T-helper 1 cell treated with Interleukin-12 subunit alpha and Interleukin-12 subunit beta and Interleukin-4 antibody, amounts not matched to agents 30 ng/mL and 1 ng/mL, for 36 hours (primary cell): ENCODE data around the gene ATP5F1A. TPM values are rescaled to one million over a fixed set of nuclear protein-coding genes. Genes with fewer than 3 reads are reported as not detected.

ENCODE experiments used
- intact Hi-C: fragments of 100-400 bp; cut with micrococcal nuclease; formaldehyde crosslinking; loops from one replicate; pipeline ENCODE4 v1.15.1; 2024
- total RNA-seq: library from RNA; stranded (reverse); gene quantifications from 2 replicates; pipeline ENCODE4 v1.2.3, GENCODE V29; 2022

The ATP5F1A gene
- total RNA-seq, 1 donor from 2014 or later = 310 TPM

DNA sequence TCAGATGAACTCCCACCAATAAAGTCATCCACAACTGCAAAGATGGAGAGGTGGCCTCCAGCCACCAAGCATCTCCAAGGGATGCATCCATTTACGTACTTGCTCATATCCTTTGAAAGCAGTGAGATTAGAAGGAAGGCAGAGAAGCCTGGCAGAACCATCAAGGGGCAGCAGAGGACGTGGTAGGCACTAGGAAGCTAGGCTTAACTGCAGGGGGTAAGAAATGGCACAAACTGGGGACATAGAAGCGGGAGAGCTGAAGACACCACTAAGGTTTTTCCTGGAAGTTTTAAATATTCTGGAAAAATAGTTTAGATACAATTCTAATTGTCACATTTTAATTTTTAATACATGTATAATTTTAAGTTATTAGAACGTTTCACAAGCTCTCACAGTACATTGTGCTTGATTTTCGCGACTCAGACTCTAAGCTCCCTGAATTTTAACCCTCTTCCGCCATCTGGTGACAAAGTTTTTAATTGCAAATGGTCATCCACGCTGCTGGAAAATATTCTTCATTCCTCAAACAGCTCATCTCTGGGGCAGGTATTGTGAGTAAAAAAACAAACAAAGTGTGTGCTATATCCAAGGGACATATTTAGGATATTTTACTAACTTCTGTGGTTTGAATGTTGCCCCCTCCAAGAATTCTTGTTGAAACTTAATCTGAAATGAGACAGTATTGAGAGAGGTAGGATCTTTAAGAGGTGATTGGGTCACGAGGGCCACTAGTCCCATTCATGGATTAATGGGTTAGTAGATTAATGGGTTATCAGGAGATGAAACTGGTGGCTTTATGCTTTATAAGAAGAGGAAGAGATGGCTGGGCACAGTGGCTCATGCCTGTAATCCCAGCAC is 24.4 kb downstream of the ATP5F1A start:
- intact Hi-C loops = loop anchor here (1.0 to 2.0 kb wide), 13 partner anchors 25 to 452 kb away; partner anchors contain the start of genes ATP5F1A and EPG5

DNA sequence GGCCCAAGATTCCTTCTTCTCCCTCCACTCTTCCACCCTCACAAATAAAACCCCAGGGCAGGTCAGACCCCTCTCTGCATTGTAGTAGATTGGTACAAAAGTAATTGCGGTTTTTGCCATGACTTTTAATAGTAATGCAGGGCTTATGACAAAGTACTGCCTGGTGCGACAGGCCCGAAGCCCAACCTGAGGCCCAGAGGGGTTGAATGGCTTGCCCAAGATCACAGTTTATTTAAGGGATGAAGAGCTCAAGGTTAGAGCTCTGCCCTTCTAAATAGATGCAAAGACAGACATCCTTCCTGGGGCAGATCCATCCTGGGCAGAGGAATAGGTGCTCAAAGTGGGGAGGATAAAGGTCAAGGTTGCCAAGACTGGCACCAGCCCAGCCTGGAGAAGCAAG is 25.1 kb downstream of the ATP5F1A start:
- intact Hi-C loops = loop anchor here (1.0 to 2.0 kb wide), 13 partner anchors 26 to 452 kb away; partner anchors contain the start of genes ATP5F1A and EPG5

GRCh38 chr18:46072376-46072867 is 25.7 kb downstream of the ATP5F1A start:
- intact Hi-C loops = loop anchor here (2.0 kb wide), 2 partner anchors 26 to 192 kb away; partner anchors contain the start of gene ATP5F1A

- intact Hi-C loops = loop anchor here (1.0 to 2.0 kb wide), 4 partner anchors 17 to 191 kb away; partner anchors contain the start of gene ATP5F1A
These were observed 26.3 kb downstream of the ATP5F1A start, which contains the start of gene PSTPIP2 for GRCh38 chr18:46071653-46072375. PSTPIP2 (minus strand) TSS chr18:46072260; CDS start chr18:46072188, 72 bp downstream.

DNA sequence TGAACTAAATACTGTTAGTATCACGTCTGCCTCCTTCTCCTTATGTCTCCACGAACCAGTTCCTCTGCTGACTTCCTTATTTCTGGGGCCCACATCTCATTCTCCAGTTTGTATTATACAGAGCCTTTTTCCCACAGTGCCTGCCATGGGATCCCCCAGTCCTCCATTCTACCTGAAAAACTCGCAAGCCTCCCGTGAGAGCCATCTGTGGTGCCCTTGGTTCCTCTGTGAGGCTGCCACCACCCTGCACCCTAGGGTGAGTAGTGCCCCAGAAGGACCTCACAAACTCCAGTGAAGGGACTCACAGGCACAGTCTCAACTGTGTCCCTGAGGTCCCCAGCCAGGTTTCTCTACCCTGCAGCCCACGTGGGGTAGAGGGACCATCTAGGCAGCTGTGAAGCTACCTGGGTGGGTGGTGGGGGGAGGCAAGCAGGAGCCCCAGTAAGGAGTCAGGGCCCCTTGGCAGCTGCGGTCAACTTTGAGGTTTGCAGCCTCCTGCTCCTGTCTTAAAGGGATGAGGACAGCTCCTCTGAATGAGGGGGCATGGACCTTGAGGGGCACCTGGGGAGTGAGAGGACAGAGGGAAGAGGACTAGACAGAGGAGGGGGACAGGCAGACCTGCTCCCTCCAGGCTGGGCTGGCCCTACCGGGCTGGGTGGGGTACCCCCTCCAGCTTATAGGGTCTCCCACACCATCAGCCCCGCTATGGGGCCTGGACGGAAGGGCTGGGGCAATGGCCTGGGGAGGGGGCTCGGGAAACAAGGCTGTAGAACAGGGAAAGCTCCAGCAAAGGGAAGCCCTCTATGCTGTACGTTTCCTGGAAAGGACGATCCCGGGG is 27.1 kb downstream of the ATP5F1A start:
- intact Hi-C loops = loop anchor here (1.0 to 2.0 kb wide), 2 partner anchors 16 to 29 kb away; no protein-coding TSS in a partner anchor

GRCh38 chr18:46070232-46070631 is 27.9 kb downstream of the ATP5F1A start:
- intact Hi-C loops = loop anchor here (2.0 kb wide), 1 partner anchor 15 kb away; no protein-coding TSS in a partner anchor

- intact Hi-C loops = no loop called here
These were observed 28.6 kb downstream of the ATP5F1A start for GRCh38 chr18:46069524-46069923.

DNA sequence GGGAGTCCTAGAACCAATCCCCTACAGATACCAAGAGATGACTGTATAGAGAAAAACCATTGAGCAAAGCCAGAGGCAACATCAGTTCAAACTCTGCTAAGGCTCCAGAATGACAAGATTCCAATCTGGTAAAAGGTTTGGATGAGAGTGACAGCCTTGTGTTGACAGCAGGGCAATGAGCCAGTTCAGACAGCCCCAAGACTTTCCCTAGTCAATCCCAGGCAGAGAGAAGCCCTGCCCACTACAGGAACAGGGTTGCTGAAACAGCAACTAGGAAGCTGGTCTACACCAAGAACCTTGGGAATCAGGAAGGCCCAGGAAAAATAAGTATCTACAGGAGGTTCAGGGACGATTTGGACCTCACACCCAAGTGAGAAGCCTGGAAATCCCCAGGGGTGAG is 29.3 kb downstream of the ATP5F1A start:
- intact Hi-C loops = no loop called here

- intact Hi-C loops = no loop called here
These were observed 30.6 kb downstream of the ATP5F1A start for GRCh38 chr18:46067438-46068007.

GRCh38 chr18:46062781-46063180 is 35.3 kb downstream of the ATP5F1A start:
- intact Hi-C loops = no loop called here

DNA sequence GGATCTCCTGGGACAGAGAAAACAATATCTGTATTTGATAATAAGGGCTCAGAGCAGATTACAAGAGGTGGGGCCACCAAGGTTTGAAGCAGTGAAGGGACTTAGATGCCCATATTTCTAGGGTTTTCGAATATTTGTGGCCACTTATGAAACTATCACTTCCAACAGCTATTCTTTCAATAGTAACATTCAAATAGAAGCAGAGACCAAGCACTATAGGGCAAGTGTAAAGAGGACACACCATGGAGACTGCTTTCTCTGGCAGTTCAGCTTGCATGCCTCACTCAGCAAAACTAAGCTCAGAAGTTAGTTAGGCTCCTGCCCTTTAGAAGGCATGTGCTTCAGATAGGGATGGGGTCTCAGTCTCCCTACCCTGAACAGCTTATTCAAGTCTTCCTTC is 36.3 kb downstream of the ATP5F1A start:
- intact Hi-C loops = no loop called here

- intact Hi-C loops = no loop called here
These were observed 36.7 kb downstream of the ATP5F1A start for GRCh38 chr18:46061387-46061786.

- intact Hi-C loops = no loop called here
These were observed 37.7 kb downstream of the ATP5F1A start for GRCh38 chr18:46060359-46060841.

- intact Hi-C loops = loop anchor here (2.0 kb wide), 2 partner anchors 15 kb away; no protein-coding TSS in a partner anchor
These were observed 42.3 kb downstream of the ATP5F1A start for GRCh38 chr18:46055838-46056230.

DNA sequence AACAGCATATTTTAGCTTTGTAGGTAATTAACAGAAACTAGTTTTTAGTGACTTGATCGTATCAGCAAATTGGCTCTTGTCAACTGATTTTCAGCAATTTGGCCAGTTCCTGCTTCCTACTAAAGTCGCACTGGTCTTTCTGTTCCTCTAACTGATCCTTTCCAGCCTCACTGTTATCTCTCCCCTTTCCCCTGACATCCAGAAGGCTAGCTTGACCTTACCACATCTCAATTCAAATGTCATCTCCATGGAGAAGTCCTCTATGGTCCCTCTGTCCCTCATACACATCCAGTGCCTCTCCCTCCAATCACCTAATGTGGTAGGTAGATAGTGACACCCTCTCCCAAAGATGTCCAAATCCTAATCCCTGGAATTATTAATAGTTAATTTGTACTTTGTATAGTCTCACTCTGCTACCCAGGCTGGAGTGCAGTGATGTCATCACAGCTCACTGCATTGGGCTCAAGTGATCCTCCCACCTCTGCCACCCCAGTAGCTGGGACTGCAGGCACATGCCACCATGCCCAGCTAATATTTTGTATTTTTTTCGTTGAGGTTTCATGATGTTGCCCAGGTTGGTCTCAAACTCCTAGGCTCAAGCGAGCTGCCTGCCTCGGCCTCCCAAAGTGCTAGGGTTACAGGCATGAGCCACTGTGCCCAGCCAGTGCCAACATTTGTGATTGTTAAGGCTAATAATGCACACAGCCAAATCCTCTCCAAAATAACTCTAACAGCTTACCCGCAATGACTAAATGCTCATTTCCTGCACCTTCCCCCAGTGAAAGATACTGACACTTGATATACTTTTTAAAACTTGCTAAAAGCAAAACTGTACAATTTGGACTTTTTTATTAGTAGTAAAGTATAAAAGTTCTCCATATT is 42.9 kb downstream of the ATP5F1A start:
- intact Hi-C loops = loop anchor here (2.0 kb wide), 2 partner anchors 14 to 16 kb away; no protein-coding TSS in a partner anchor

GRCh38 chr18:46053368-46054095 is 44.6 kb downstream of the ATP5F1A start:
- intact Hi-C loops = loop anchor here (2.0 kb wide), 2 partner anchors 13 to 17 kb away; no protein-coding TSS in a partner anchor

- intact Hi-C loops = no loop called here
These were observed 46.2 kb downstream of the ATP5F1A start for GRCh38 chr18:46051731-46052461.

- intact Hi-C loops = no loop called here
These were observed 47.8 kb downstream of the ATP5F1A start for GRCh38 chr18:46050268-46050667.
